ENCODE measurements around the gene SLC25A26.
"Not testable (repeated sequence)": the region's sequence is repeated elsewhere in the genome, so short reads cannot be mapped to it uniquely, and the experiment has no call there.

SLC25A26 gene

DNA sequence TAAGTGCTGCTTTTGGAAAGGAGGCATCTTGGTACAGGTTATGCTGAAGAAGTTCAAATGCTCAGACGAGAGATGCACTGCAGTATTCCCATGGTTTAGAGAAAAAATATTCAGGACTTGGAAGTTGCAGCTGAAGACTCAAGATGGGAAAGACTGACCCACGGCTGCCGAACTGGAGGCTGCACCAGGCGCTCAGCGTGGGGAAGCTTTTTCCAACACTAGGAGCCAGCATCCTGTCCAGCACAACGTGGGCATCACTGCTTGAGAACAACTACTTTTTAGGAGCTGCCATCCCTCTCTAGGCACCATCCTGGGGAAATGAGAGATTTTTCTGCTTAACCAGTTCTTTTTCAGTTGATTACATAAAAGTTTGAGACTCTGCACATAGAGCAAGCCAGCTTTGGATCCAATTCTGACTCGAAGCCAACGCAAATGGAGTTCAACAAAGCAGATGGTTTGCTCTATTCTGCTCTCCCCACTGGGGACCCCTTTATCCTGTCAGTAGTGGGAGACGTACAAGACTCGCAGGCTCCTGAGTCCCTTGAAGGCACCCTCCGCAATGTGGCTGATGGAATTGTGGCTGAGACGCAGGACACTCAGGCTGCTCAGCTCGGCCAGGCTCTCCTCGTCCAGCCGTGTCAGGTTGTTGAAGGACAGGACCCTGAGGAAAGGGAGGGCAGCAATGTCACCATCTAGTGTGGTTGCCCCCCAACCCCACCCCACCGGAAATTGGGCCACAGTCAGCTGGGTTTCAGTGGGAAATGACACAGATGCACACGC, 186.2 kb downstream of the SLC25A26 start:
- FAIRE-seq (no peak), DNase-seq (ENCODE audit: low spot score) (no peak)

DNA sequence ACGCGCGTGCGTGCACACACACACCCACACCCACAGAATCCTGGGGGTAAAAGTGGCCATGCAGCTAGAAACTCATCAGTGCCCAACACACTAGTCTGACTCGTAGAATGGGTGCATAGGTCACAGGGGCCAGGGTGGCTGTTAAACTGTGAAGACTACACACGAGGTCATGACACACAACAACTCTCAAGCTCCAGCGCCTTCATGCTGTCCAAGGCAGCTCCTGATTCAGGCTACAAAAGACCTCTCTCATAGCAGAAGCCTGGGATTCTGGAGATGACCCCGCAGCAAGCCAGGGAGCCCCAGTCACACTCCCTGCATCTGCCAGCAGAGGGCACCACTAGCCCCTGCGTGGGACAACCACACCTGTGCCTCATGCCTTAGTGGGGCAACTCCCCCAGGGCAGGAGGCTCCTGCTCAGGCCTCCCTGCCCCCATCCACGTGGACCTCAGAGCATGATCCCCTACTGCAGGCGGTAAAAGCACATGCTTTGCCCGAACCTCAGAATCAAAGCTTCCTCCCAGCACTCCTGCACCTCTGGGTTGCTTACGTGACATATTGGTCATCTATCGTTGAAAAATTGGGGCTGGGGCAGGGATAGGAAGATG, 186.9 kb downstream of the SLC25A26 start:
- FAIRE-seq (no peak), DNase-seq (ENCODE audit: low spot score) (peak; percentile 8)

- no peak for DNase-seq (ENCODE audit: low spot score)
- FAIRE-seq, result no peak
Observed at GRCh38 chr3:66409771-66410754, 189.3 kb downstream of the SLC25A26 start.

- no peak for DNase-seq (ENCODE audit: low spot score)
- no peak for FAIRE-seq
Observed at GRCh38 chr3:66410976-66411375, 190.2 kb downstream of the SLC25A26 start.

GRCh38 chr3:66411474-66411873, 190.7 kb downstream of the SLC25A26 start:
- no peak for DNase-seq (ENCODE audit: low spot score)
- FAIRE-seq, result no peak

DNA sequence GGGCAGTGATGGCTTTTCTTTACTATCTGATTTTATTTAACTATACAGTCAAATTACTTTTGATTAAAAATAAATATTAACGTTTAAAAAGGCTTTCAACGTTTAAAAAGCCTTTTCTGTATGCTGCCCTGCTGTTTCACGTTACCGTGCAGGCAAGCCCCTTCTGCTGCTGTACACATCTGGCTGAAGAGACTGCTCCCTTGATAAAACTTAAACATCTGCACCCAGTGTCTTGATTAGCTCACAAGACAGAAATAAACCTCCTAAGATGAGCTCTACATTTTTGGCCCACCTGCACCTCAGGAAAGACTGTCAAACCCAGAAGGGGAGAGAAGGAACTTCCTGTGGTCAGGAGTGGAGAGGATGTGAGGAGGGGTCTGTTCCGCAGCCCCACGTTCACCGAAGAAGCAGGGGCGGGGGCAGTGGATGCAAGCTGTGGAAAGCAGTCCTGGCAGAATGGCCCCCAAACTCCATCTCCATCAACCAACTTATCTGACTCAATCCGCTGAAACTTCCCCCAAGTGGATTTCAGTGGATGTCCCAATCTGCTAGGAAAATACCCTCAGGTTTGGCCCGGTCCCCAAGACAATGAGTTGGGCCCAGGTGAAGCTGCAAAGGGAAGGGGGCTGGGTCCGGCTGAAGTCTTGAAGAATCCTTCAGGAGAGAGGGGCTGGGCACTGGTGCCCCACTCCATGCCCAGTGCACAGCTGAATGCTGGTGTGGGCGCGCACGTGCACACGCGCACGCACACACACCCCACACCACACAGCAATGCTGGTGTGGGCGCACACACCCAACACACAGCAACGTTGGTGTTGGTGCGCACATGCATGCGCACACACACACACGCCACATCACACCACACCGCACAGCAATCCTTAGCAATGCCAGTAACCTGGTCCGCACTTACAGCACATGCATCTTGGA, 191.4 kb downstream of the SLC25A26 start:
- DNase-seq (ENCODE audit: low spot score) (no peak), FAIRE-seq (no peak)

GRCh38 chr3:66413151-66413751, 192.4 kb downstream of the SLC25A26 start:
- DNase-seq (ENCODE audit: low spot score), result peak; percentile 23
- FAIRE-seq, result no peak

DNA sequence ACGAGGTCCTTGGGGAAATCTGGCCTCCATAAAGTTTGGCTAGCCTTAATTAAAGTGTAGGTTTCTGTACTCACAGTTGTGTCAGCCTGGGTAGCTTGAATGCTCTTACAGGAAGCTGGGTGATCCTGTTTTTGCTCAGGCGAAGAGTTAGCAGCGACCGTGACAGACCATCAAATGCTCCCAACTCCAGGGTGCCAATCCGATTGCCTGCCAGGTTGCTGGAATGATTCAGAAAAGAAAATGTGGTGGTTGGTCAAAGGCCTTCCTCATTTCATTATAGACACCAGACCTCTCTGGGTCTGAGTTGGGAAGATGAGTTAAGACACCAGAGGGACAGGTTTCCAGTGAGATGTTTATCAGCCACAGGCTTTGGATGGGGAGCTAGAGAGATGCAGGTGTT, 194.0 kb downstream of the SLC25A26 start:
- DNase-seq (ENCODE audit: low spot score), result no peak
- FAIRE-seq, result no peak

DNA sequence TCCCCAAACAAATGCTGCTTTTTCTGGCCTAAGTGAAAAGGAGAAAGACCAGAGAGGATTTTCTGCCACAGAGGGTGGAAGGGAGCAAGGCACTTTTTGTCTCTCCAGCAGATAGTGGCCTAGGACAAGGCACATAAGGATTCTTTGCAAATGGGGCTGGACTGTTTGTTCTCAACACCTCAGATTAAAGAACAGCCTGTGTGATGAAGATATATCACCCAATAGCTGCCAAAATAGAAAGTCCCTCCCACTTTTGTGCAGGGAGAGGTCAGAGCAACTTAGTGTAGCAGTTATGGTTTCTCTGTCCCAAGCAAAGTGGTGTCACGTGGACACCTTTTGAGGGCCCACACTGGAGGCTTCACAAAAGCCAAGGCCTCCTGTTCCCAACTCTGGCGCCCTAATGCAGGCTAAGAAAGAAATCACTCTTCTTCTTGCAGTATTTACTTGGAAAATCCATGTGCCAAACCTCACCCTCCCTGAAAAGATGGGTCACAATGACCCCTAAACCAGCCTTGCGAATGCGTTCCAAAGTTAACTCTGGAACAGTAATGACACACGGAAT, 195.1 kb downstream of the SLC25A26 start:
- no peak for FAIRE-seq
- DNase-seq (ENCODE audit: low spot score), result no peak

- DNase-seq (ENCODE audit: low spot score), result no peak
Observed at GRCh38 chr3:66416556-66417304, 195.9 kb downstream of the SLC25A26 start.

GRCh38 chr3:66418475-66418931, 197.7 kb downstream of the SLC25A26 start:
- DNase-seq (ENCODE audit: low spot score) (no peak), FAIRE-seq (no peak)

More at GRCh38 chr3:66416556-66417304, 195.9 kb downstream of the SLC25A26 start:
- no peak for FAIRE-seq

- no peak for FAIRE-seq
- no peak for DNase-seq (ENCODE audit: low spot score)
Observed at GRCh38 chr3:66419036-66419435, 198.2 kb downstream of the SLC25A26 start.

DNA sequence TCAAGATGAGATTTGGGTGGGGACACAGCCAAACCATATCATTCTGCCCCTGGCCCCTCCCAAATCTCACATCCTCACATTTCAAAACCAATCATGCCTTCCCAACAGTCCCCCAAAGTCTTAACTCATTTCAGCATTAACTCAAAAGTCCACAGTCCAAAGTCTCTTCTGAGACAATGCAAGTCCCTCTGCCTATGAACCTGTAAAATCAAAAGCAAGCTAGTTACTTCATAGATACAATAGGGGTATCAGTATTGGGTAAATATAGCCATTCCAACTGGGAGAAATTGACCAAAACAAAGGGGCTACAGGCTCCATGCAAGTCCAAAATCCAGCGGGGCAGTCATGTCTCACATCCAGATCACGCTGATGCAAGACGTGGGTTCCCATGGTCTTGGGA, 200.3 kb downstream of the SLC25A26 start:
- not testable (repeated sequence) for DNase-seq (ENCODE audit: low spot score); FAIRE-seq

- DNase-seq (ENCODE audit: low spot score); FAIRE-seq: not testable (repeated sequence)
Observed at GRCh38 chr3:66421893-66422292, 201.1 kb downstream of the SLC25A26 start.

DNA sequence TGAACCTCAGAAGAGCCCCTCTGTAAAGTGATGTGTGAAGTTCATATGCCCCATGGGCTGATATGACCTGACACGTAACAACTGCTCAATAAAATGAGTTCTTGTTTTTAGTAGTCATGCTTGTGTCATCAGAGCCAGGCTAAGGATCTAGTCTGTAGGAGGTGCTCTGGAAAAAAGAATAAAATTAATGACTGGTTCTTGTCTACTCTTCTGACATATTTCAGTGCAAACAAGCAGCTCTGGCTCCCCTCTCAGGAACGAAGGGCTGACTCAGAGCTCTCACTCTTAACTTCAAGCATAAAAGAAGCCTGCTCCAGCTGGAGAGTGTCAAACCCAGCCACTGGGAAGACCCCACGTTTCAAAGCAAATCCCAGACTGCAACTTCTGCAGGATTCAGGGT, 203.0 kb downstream of the SLC25A26 start:
- FAIRE-seq (no peak), DNase-seq (ENCODE audit: low spot score) (no peak)

- DNase-seq (ENCODE audit: low spot score) (no peak), FAIRE-seq (no peak)
Observed at GRCh38 chr3:66425032-66425431, 204.2 kb downstream of the SLC25A26 start.

DNA sequence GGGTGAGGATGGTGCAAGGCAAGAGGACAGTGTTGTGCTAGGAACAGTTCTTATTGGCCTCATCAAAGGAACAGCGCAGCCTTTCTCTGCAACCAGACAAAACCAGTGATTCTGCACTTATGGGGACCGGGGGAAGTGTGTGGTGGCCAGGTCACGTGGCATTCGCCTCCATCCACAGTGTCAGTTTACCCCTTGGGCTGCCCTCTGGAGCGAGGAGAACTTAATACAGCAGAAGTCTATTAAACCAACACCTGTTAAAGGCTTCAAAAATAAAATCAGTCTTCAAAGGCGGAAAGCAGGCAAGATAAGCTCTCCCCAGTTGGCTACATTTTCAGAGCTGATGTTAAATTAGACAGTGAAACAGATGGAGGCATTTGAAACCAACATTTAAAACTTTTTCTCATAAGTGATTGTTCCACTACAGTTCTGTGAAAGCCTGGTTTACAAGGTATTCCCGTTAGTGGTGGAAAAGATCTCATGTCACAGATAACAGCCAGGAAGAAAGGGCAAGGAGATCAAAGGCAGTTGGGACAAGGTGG, 204.8 kb downstream of the SLC25A26 start:
- DNase-seq (ENCODE audit: low spot score) (no peak), FAIRE-seq (no peak)

DNA sequence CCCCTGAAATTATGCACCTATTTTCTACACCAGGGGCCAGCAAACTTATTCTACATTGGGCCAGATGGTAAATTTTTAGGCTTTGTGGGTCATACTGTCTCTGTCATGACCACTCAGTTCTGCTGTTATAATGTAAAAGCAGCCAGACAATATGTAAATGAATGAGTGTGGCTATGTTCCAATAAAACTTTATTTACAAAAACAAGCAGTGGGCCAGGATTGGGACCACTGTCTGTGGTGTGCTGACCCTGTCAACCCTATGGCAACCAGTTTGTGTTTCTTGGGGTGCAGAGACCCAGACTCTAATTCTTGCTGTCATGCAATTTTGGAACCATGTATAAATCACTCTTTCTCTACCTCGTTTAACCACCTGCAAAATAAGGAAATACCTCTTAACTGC, 205.3 kb downstream of the SLC25A26 start:
- FAIRE-seq (no peak), DNase-seq (ENCODE audit: low spot score) (no peak)

DNA sequence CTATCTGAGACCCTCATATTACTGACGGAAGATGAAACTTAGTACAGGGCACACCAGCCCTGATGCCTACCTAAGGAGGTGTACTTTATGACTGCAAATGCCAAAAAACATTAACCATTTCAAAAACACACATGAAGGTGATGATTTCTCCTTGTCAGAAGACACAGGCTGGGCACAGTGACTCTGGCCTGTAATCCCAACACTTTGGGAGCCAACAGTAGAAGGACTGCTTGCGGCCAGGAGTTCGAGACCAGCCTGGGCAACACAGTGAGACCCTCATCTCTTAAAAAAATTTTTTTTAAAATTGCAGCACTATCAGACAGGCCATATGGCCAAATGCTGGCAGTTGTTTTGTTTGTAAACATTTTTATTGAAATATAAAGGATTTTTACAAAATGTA, 206.6 kb downstream of the SLC25A26 start:
- FAIRE-seq, result no peak
- DNase-seq (ENCODE audit: low spot score), result no peak
